ENCODE results near the gene TUBA4B.

TUBA4B gene

GRCh38 chr2:219243291-219243761, 9.7 kb upstream of the TUBA4B start:
- DNase-seq (ENCODE audit: insufficient read length) = no peak
- FAIRE-seq = no peak
- TF ChIP-seq POLR2AphosphoS5 (IDR thresholded peaks at IDR 0.05; ENCODE audit: low read depth, low read length) = no peak
- no peak for TF ChIP-seq TAF1 (IDR thresholded peaks at IDR 0.05; ENCODE audit: borderline replicate concordance, low read depth, low read length)
- no peak for TF ChIP-seq POLR2A (IDR thresholded peaks at IDR 0.05; ENCODE audit: low read depth, low read length)

GRCh38 chr2:219244789-219245147, 8.3 kb upstream of the TUBA4B start:
- TF ChIP-seq TAF1 (IDR thresholded peaks at IDR 0.05; ENCODE audit: borderline replicate concordance, low read depth, low read length) = no peak
- no peak for TF ChIP-seq POLR2AphosphoS5 (IDR thresholded peaks at IDR 0.05; ENCODE audit: low read depth, low read length)
- no peak for TF ChIP-seq POLR2A (IDR thresholded peaks at IDR 0.05; ENCODE audit: low read depth, low read length)
- FAIRE-seq = no peak

GRCh38 chr2:219245148-219245898, 7.7 kb upstream of the TUBA4B start, which contains the start of the genes GLB1L and STK16:
Gene GLB1L (minus strand): TSS chr2:219245444. CDS start chr2:219243573, 1,871 bp downstream.
Gene STK16 (plus strand): TSS chr2:219245479. CDS start chr2:219246000, 521 bp downstream.
- DNase-seq (ENCODE audit: insufficient read length) (peak; percentile 99), FAIRE-seq (peak; percentile 96)
- TF ChIP-seq POLR2AphosphoS5 (IDR thresholded peaks at IDR 0.05; ENCODE audit: low read depth, low read length) (no peak; the same call in 1 of the 2 replicates), TAF1 (IDR thresholded peaks at IDR 0.05; ENCODE audit: borderline replicate concordance, low read depth, low read length) (peak; percentile 49), POLR2A (IDR thresholded peaks at IDR 0.05; ENCODE audit: low read depth, low read length) (peak; percentile 89)

More at GRCh38 chr2:219244789-219245147, 8.3 kb upstream of the TUBA4B start:
- DNase-seq (ENCODE audit: insufficient read length) = no peak

GRCh38 chr2:219245899-219246230, 7.2 kb upstream of the TUBA4B start:
- DNase-seq (ENCODE audit: insufficient read length) (no peak), FAIRE-seq (no peak)
- no peak for TF ChIP-seq POLR2A (IDR thresholded peaks at IDR 0.05; ENCODE audit: low read depth, low read length)

GRCh38 chr2:219246559-219246958, 6.5 kb upstream of the TUBA4B start:
- DNase-seq (ENCODE audit: insufficient read length) = no peak
- FAIRE-seq = peak; percentile 30
- TF ChIP-seq TAF1 (IDR thresholded peaks at IDR 0.05; ENCODE audit: borderline replicate concordance, low read depth, low read length) (no peak), POLR2AphosphoS5 (IDR thresholded peaks at IDR 0.05; ENCODE audit: low read depth, low read length) (no peak)

- no peak for TF ChIP-seq POLR2A (IDR thresholded peaks at IDR 0.05; ENCODE audit: low read depth, low read length)
- no peak for TF ChIP-seq TAF1 (IDR thresholded peaks at IDR 0.05; ENCODE audit: borderline replicate concordance, low read depth, low read length)
- TF ChIP-seq POLR2AphosphoS5 (IDR thresholded peaks at IDR 0.05; ENCODE audit: low read depth, low read length) = no peak; the same call in 1 of the 2 replicates
- DNase-seq (ENCODE audit: insufficient read length) = no peak
- FAIRE-seq = no peak
Measured at GRCh38 chr2:219247678-219248642, 5.1 kb upstream of the TUBA4B start.

GRCh38 chr2:219248845-219249202, 4.2 kb upstream of the TUBA4B start:
- DNase-seq (ENCODE audit: insufficient read length) (no peak), FAIRE-seq (no peak)
- peak; percentile 50; the same call in 1 of the 2 replicates for TF ChIP-seq POLR2A (IDR thresholded peaks at IDR 0.05; ENCODE audit: low read depth, low read length)
- TF ChIP-seq POLR2AphosphoS5 (IDR thresholded peaks at IDR 0.05; ENCODE audit: low read depth, low read length) = no peak

- FAIRE-seq = peak; percentile 79
- no peak for DNase-seq (ENCODE audit: insufficient read length)
Measured at GRCh38 chr2:219249203-219249980, 3.7 kb upstream of the TUBA4B start.

GRCh38 chr2:219250049-219250781, 2.8 kb upstream of the TUBA4B start:
- FAIRE-seq = no peak
- DNase-seq (ENCODE audit: insufficient read length) = no peak
- TF ChIP-seq TAF1 (IDR thresholded peaks at IDR 0.05; ENCODE audit: borderline replicate concordance, low read depth, low read length) (no peak), POLR2A (IDR thresholded peaks at IDR 0.05; ENCODE audit: low read depth, low read length) (no peak), POLR2AphosphoS5 (IDR thresholded peaks at IDR 0.05; ENCODE audit: low read depth, low read length) (no peak)

More at GRCh38 chr2:219249203-219249980, 3.7 kb upstream of the TUBA4B start:
- TF ChIP-seq POLR2AphosphoS5 (IDR thresholded peaks at IDR 0.05; ENCODE audit: low read depth, low read length) (peak; percentile 38; the same call in 1 of the 2 replicates), POLR2A (IDR thresholded peaks at IDR 0.05; ENCODE audit: low read depth, low read length) (peak; percentile 51), TAF1 (IDR thresholded peaks at IDR 0.05; ENCODE audit: borderline replicate concordance, low read depth, low read length) (no peak)

GRCh38 chr2:219251656-219252055, 1.4 kb upstream of the TUBA4B start:
- no peak for TF ChIP-seq TAF1 (IDR thresholded peaks at IDR 0.05; ENCODE audit: borderline replicate concordance, low read depth, low read length)
- no peak; the same call in 1 of the 2 replicates for TF ChIP-seq POLR2AphosphoS5 (IDR thresholded peaks at IDR 0.05; ENCODE audit: low read depth, low read length)
- TF ChIP-seq POLR2A (IDR thresholded peaks at IDR 0.05; ENCODE audit: low read depth, low read length) = no peak
- no peak for FAIRE-seq
- no peak for DNase-seq (ENCODE audit: insufficient read length)
